HL-60 (cell line): ENCODE data around the gene SPATA2.

Experiments used
- CTCF ChIP-seq: IDR thresholded peaks from one replicate; pipeline ENCODE4 v1.5.1; 2011; ENCODE audit warnings: low read length, control low read depth, inconsistent platforms; ENCODE audit not compliant: insufficient read depth
- POLR2AphosphoS5 ChIP-seq: IDR thresholded peaks from 2 replicates; pipeline ENCODE4 v1.6.1; 2012; ENCODE audit warnings: low read depth
- REST ChIP-seq: IDR thresholded peaks from 2 replicates; pipeline ENCODE4 v1.6.1; 2012; ENCODE audit warnings: low read depth; ENCODE audit not compliant: insufficient replicate concordance

- no peak for TF ChIP-seq CTCF
- TF ChIP-seq REST: no peak
- TF ChIP-seq POLR2AphosphoS5: no peak
Measured at GRCh38 chr20:49868538-49868937, 46.8 kb downstream of the SPATA2 start.
